HepG2 (cell line): ENCODE results near the gene ATP6V0A1. TPM values are rescaled to one million over a fixed set of nuclear protein-coding genes. Genes with fewer than 3 reads are reported as not detected.

Source experiments
- ATAC-seq: fragments of 200-7000 bp; cut with Tn5 transposase; 3 replicates; pipeline ENCODE4 v1.9.1; 2020; ENCODE audit warnings: mild to moderate bottlenecking, moderate library complexity
- BruUV-seq: library from RNA; stranded (reverse); fragments of 400-500 nt; replicated peaks from 2 replicates; lab custom pipeline; 2021; lab: Mats Ljungman, UMichigan
- CTCF ChIA-PET: fragments of 300-600 bp; formaldehyde crosslinking; extraction: SDS; loops from one replicate; lab custom pipeline; 2021; ENCODE audit warnings: low total read pairs, inconsistent platforms, low intra/inter-chr PET ratio; lab: Yijun Ruan, JAX
- POLR2A ChIA-PET: fragments of 350-600 bp; sonication (Branson Sonifier 250); formaldehyde crosslinking; loops from one replicate; lab custom pipeline; 2020; ENCODE audit warnings: antibody characterized with exemption, inconsistent platforms; lab: Yijun Ruan, JAX
- DNase-seq: peaks from one replicate; pipeline ENCODE4 v3.0.0-alpha.2; 2015; ENCODE audit warnings: low spot score
- FAIRE-seq: peaks from 3 replicates; lab custom pipeline; 2011; peaks lifted over from hg19 to GRCh38; lab: Jason Lieb, UNC
- H2AFZ ChIP-seq: one replicate; pipeline ENCODE4 v1.6.1; 2011; ENCODE audit warnings: low read length, inconsistent platforms
- H3K27ac ChIP-seq: fragments of 300-600 bp; 3 replicates; pipeline ENCODE4 v1.8.0; 2011; ENCODE audit warnings: mixed run types, mild to moderate bottlenecking, mixed read lengths, low read length, inconsistent platforms; ENCODE audit not compliant: insufficient read depth; ENCODE audit errors: extremely low read length
- H3K27me3 ChIP-seq, 2 experiments: fragments of 200-600 bp in 1 of 2; 2 replicates in 1 of 2; 3 replicates in 1 of 2; pipeline versions ENCODE4 v1.6.0 to v1.8.0; 2011; ENCODE audit warnings: low read length in 2 of 2, mild to moderate bottlenecking in 2 of 2, moderate library complexity in 2 of 2, inconsistent platforms in 1 of 2; ENCODE audit not compliant: insufficient read depth in 2 of 2, control insufficient read depth in 1 of 2
- H3K36me3 ChIP-seq, 2 experiments: fragments of 200-600 bp in 1 of 2; replicated peaks in 1 of 2; 2 replicates in 1 of 2; 3 replicates in 1 of 2; pipeline versions ENCODE4 v1.5.1 to v1.8.0; 2011; ENCODE audit warnings: low read length in 2 of 2, inconsistent platforms in 1 of 2; ENCODE audit not compliant: insufficient read depth in 2 of 2, control insufficient read depth in 1 of 2
- H3K4me1 ChIP-seq: 2 replicates; pipeline ENCODE4 v1.5.1; 2012; ENCODE audit warnings: low read length, inconsistent platforms; ENCODE audit not compliant: insufficient read depth
- H3K4me2 ChIP-seq: 2 replicates; pipeline ENCODE4 v1.6.0; 2011; ENCODE audit warnings: low read depth, low read length, inconsistent platforms
- H3K4me3 ChIP-seq, 3 experiments: fragments of 200-600 bp in 1 of 3; sonication (generic), shearing (Covaris generic) in 1 of 3; replicated peaks in 1 of 3; 2 replicates each; pipeline ENCODE4 v1.5.1; 2011 to 2016; ENCODE audit warnings: low read length in 3 of 3, inconsistent platforms in 2 of 3, low read depth in 2 of 3, mild to moderate bottlenecking in 2 of 3, control low read depth in 1 of 3, mixed read lengths in 1 of 3; ENCODE audit not compliant: insufficient read depth in 1 of 3
- H3K79me2 ChIP-seq: one replicate; pipeline ENCODE4 v1.6.1; 2011; ENCODE audit warnings: low read length, inconsistent platforms; ENCODE audit not compliant: insufficient read depth
- H3K9ac ChIP-seq: 2 replicates; pipeline ENCODE4 v1.6.0; 2011; ENCODE audit warnings: mild to moderate bottlenecking, low read depth, low read length, inconsistent platforms; ENCODE audit not compliant: insufficient read depth
- H3K9me3 ChIP-seq: 2 replicates; pipeline ENCODE4 v1.5.1; 2012; ENCODE audit warnings: mild to moderate bottlenecking, low read length
- H4K20me1 ChIP-seq: 2 replicates; pipeline ENCODE4 v1.6.0; 2011; ENCODE audit warnings: inconsistent platforms, mild to moderate bottlenecking, low read length, moderate library complexity; ENCODE audit not compliant: insufficient read depth
- ARNTL ChIP-seq: sonication (generic); formaldehyde crosslinking; IDR thresholded peaks from 2 replicates; pipeline ENCODE4 v1.4.0; 2020; ENCODE audit warnings: mild to moderate bottlenecking, missing genetic modification reagents
- ATRX ChIP-seq: sonication (generic); formaldehyde crosslinking; IDR thresholded peaks from 2 replicates; pipeline ENCODE4 v1.4.0; 2020; ENCODE audit warnings: missing genetic modification reagents, borderline replicate concordance
- BORCS8-MEF2B ChIP-seq: sonication (generic); formaldehyde crosslinking; IDR thresholded peaks from 2 replicates; pipeline ENCODE4 v1.8.0; 2022; ENCODE audit warnings: mild to moderate bottlenecking, missing genetic modification reagents
- DMTF1 ChIP-seq: sonication (generic); formaldehyde crosslinking; IDR thresholded peaks from 2 replicates; pipeline ENCODE4 v1.4.0; 2020; ENCODE audit warnings: mild to moderate bottlenecking, missing genetic modification reagents
- E2F2 ChIP-seq: sonication (generic); formaldehyde crosslinking; IDR thresholded peaks from 2 replicates; pipeline ENCODE4 v1.4.0; 2020; ENCODE audit warnings: missing genetic modification reagents, borderline replicate concordance
- WIZ ChIP-seq: sonication (generic); formaldehyde crosslinking; IDR thresholded peaks from 2 replicates; pipeline ENCODE4 v1.5.1; 2020; ENCODE audit warnings: mild to moderate bottlenecking, missing genetic modification reagents
- ZFP41 ChIP-seq: sonication (generic); formaldehyde crosslinking; IDR thresholded peaks from 2 replicates; pipeline ENCODE4 v1.4.0; 2020; ENCODE audit warnings: mild to moderate bottlenecking, missing genetic modification reagents, borderline replicate concordance
- ZFP91 ChIP-seq: sonication (generic); formaldehyde crosslinking; IDR thresholded peaks from 2 replicates; pipeline ENCODE4 v1.9.0; 2022; ENCODE audit warnings: missing genetic modification reagents, mild to moderate bottlenecking, borderline replicate concordance
- ZFY ChIP-seq: sonication (generic); formaldehyde crosslinking; IDR thresholded peaks from 2 replicates; pipeline ENCODE4 v1.4.0; 2020; ENCODE audit warnings: missing genetic modification reagents
- ZNF24 ChIP-seq: fragments of 450-650 bp; IDR thresholded peaks from 2 replicates; pipeline ENCODE4 v1.6.1; 2017; ENCODE audit warnings: antibody characterized with exemption, mild to moderate bottlenecking
- ZNF333 ChIP-seq: sonication (generic); formaldehyde crosslinking; IDR thresholded peaks from 2 replicates; pipeline ENCODE4 v1.4.0; 2020; ENCODE audit warnings: mild to moderate bottlenecking, missing genetic modification reagents, borderline replicate concordance
- ZNF44 ChIP-seq: sonication (generic); formaldehyde crosslinking; IDR thresholded peaks from 2 replicates; pipeline ENCODE4 v1.5.1; 2020; ENCODE audit warnings: mild to moderate bottlenecking, missing genetic modification reagents
- ZNF800 ChIP-seq: sonication (generic); formaldehyde crosslinking; IDR thresholded peaks from 2 replicates; pipeline ENCODE4 v1.4.0; 2020; ENCODE audit warnings: missing genetic modification reagents
- WGBS: methylation state at CpG from one replicate; pipeline ENCODE4 v1.1.6; 2017; ENCODE audit warnings: low lambda C conversion rate; 5-methylcytosine and 5-hydroxymethylcytosine counted together
- in situ Hi-C: cut with HindIII; loops from 2 replicates; pipeline ENCODE4 v1.10.0; 2017; ENCODE audit warnings: low pct_unique_long_range_greater_than_20kb; ENCODE audit not compliant: extremely low pct_ligation_motif_present
- intact Hi-C: fragments of 100-400 bp; cut with micrococcal nuclease; formaldehyde crosslinking; loops from one replicate; pipeline ENCODE4 v1.10.0; 2022; ENCODE audit not compliant: unreplicated experiment
- polyA plus RNA-seq, 8 experiments: library from polyadenylated mRNA; depleted of rRNA in 3 of 8; stranded (reverse) in 7 of 8; unstranded in 1 of 8; fragments of >200 nt; fragmentation: Illumina TruSeq in 4 of 8; extraction: Trizol in 4 of 8; gene quantifications; 2 replicates each; pipeline versions ENCODE4 v1.2.1 to v1.2.3, GENCODE V29; 2011 to 2016; ENCODE audit warnings: low read depth in 4 of 8, missing spikeins in 1 of 8, mixed read lengths in 1 of 8; ENCODE audit not compliant: insufficient read depth in 1 of 8
- total RNA-seq, 5 experiments: library from RNA; depleted of rRNA; stranded (reverse); fragments of >200 nt; fragmentation: Illumina TruSeq; extraction: Trizol; gene quantifications; 2 replicates each; pipeline ENCODE4 v1.2.3, GENCODE V29; 2016; ENCODE audit warnings: low read depth in 1 of 5

ATP6V0A1 gene
- total and polyA plus RNA-seq, 2 of the 13 experiments (the other 11 are each of a cell fraction or from before 2014, with no cell fraction given): 27.9 to 54.1 TPM

- TF ChIP-seq ZFP91 (peak; percentile 81; the same call in 1 of the 2 replicates), ZNF333 (no peak; the same call in 1 of the 2 replicates), ZFP41 (CRISPR knock-in tag) (no peak), DMTF1 (CRISPR knock-in tag) (no peak), WIZ (CRISPR knock-in tag) (no peak), ZNF44 (CRISPR knock-in tag) (no peak)
These were observed 78.6 kb downstream of the ATP6V0A1 start (continued) for GRCh38 chr17:42537156-42537805.

GRCh38 chr17:42537826-42538451, 79.3 kb downstream of the ATP6V0A1 start:
- Histone ChIP-seq H3K4me2 (no peak overlapping the region), H4K20me1 (no peaks in the 10 kb centered on the region), H2AFZ (no peak overlapping the region), H3K4me1 (peaks cover 71% of the 10 kb centered on the region), H3K4me3 (no peak overlapping the region), H3K79me2 (peaks cover 13% of the 10 kb centered on the region), H3K36me3 (peaks cover 3 to 9% of the 10 kb centered on the region in 2 experiments; a peak in 2 of 5 replicates), H3K9me3 (no peaks in the 10 kb centered on the region), H3K9ac (no peak overlapping the region), H3K27ac (peak overlapping the region; percentile 29), H3K27me3 (no peaks in the 10 kb centered on the region)
- FAIRE-seq (no peak), ATAC-seq (no peak), DNase-seq (no peak)
- ChIA-PET CTCF (no interaction called here), POLR2A (interaction anchor here (0.7 to 4.2 kb wide), 7 partner anchors 9 to 1262 kb away, joined by 3 to 68 read pairs (median 20); partner anchors contain the start of genes COASY, HSD17B1 and PSMC3IP)
- in situ Hi-C loops: no loop called here
- 93% methylated on average over 5 of the region's 5 CpGs for WGBS
- BruUV-seq: no TSS peak
- intact Hi-C loops: no loop called here
- TF ChIP-seq ATRX (CRISPR knock-in tag): no peak
- 0 out of 2 replicates have a peak, but pooled peaks have one; percentile 21 for TF ChIP-seq ARNTL (CRISPR knock-in tag)
- TF ChIP-seq ZNF800 (CRISPR knock-in tag): no peak
- peak; percentile 64; the same call in 1 of the 2 replicates for TF ChIP-seq ZNF24
- TF ChIP-seq ZFY: 0 out of 2 replicates have a peak, but pooled peaks have one; percentile 10
- no peak for TF ChIP-seq E2F2 (CRISPR knock-in tag)
- TF ChIP-seq BORCS8-MEF2B: 0 out of 2 replicates have a peak, but pooled peaks have one; percentile 17
